Activated T-cell treated with anti-CD3 and anti-CD28 coated beads for 48 hours (primary cell): Measurements from ENCODE around the gene VWA1.
A peak's percentile ranks its signal among the peaks of the same experiment; 100 is the strongest.
"Not testable (repeated sequence)": the region's sequence is repeated elsewhere in the genome, so short reads cannot be mapped to it uniquely, and the experiment has no call there.

Source experiments
- DNase-seq: peaks from one replicate; pipeline ENCODE4 v3.0.0-alpha.2; 2020; ENCODE audit warnings: low read depth

The VWA1 gene

DNA sequence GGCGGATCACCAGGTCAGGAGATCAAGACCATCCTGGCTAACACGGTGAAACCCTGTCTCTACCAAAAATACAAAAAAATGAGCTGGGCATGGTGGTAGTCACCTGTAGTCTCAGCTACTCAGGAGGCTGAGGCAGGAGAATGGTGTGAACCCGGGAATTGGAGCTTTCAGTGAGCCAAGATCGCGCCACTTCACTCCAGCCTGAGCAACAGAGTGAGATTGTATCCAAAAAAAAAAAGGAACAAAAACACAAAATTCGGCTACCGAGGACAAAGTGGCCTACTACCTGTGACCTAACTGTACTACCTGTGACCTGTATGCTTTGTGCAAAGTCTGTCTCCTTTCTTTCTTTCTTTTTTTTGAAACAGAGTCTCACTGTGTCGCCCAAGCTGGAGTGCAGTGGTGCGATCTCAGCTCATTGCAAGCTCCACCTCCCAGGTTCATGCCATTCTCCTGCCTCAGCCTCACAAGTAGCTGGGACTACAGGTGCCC, 32.5 kb upstream of the VWA1 start:
- DNase-seq: not testable (repeated sequence)

DNA sequence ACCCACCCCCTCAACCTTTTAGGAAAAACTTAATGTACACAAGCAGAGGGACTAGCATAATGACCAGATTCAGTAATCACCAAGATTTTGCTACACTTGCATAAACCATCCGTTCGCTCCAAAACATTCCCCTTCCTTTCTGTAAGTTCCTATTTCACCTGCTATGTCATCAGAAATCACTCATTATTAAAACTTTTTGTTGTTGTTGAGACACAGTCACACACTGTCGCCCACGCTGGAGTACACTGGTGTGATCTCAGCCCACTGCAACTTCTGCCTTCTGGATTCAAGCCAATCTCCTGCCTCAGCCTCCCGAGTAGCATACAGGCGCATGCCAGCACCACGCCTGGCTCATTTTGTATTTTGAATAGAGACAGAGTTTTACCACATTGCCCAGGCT, 31.8 kb upstream of the VWA1 start:
- DNase-seq: no peak

DNA sequence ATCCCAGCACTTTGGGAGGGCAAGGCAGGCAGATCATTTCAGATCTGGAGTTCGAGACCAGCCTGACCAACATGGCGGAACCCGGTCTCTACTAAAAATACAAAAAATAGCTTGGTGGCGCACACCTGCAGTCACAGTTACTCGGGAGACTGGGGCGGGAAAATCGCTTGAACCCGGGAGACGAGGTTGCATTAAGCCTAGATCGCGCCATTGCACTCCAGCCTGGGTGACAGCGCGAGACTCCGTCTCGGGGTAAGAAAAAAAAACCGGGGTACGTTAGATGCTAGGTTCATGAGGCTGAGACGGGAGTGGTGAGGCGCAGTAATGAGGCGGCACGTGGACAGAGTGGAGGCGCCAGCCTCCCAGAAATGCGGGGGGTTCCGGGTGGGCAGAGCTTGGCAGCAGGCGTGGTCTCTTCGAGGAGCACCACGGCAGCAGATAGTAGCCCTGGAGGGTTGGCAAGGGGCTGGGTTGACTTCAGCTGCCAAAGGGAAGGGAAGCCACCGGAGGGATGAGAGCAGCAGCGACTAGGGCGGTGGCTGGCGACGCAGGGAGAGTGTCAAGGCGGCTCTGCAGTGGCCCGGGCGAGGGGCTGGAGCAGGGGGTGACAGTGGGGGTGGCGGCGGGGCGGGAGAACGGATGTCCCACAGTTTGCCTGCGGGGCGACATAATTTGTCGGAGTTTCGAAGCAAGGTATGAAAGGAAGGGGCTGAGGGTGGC, 29.2 kb upstream of the VWA1 start:
- no peak for DNase-seq

DNA sequence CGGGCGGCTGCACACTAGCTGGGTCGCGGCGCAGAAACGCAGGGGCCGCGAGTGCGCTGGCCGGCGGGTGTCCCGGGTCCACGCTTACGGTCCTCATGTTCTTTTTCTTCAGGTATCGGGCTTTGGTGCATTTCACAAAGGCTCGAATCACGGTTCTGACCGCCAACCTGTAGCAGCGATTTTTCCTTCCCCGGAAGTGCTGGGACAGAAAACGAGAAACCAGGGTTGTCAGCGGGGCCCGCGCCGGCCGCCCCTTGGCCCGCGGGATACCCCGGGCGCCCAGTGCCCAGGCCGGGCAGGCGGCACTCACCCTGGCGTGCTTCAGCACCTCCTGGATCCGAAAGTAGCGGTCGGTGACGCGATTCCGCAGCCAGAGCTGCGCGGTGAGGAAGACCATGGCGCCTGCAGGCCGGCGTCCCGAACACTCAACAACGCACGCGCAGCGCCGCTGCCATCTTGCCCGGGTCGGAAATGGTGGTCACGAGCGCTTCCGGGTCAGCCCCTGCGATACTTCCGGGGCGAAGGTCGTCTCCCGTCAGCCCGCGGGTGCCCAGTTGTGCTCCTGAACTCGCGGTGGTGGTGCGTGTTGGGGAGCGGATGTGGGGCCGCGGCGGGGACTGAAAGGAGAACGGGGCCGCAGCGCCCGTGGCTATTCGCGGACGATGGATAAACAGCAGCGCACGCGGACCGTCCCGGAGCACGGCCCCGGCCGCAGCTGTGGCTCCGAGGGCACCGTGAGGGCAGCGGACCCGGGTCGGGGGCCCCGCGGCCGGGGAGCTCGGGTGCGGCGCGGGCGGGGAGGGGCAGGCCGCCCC, 28.5 kb upstream of the VWA1 start, which contains the start of gene MRPL20:
MRPL20 (minus strand) TSS at position 473 of the 815 bp plus-strand sequence; CDS start at position 397, 76 bp downstream.
- DNase-seq: peak; percentile 95

DNA sequence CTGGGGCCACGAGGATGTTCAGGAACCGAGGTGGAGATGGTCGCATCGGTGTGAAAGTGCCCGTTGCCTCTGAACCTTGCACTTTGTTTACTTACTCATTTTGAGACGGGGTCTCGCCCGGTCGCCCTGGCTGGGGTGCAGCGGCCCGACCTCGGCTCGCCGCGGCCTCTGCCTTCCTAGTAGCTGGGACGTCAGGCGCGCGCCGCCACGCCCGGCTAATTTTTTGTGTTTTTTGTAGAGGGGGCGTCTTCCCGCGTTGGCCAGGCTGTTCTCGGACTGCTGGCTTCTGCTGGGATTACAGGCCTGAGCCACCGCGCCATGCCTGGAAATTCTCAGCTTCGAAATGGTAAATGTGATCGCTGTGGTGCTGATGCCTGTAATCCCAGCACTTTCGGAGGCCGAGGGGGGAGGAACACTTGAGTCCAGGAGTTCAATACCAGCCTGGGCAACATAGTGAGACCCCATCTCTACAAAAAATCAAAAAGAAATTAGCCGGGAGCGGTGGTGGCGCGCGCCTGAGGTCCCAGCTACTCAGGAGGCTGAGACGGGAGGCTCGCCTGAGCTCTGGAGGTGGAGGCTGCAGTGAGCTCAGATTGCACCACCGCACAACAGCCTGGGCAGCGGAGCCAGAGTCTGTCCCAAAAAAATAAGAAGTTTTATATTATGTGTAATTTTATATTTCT, 27.7 kb upstream of the VWA1 start:
- DNase-seq: no peak

DNA sequence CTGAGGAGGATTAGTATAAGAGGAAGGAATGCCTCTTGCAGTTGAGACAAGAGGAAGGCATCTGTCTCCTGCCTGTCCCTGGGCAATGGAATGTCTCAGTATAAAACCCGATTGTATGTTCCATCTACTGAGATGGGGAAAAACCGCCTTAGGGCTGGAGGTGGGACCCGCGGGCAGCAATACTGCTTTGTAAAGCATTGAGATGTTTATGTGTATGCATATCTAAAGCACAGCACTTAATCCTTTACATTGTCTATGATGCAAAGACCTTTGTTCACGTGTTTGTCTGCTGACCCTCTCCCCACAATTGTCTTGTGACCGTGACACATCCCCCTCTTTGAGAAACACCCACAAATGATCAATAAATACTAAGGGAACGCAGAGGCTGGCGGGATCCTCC, 25.3 kb upstream of the VWA1 start:
- not testable (repeated sequence) for DNase-seq

DNA sequence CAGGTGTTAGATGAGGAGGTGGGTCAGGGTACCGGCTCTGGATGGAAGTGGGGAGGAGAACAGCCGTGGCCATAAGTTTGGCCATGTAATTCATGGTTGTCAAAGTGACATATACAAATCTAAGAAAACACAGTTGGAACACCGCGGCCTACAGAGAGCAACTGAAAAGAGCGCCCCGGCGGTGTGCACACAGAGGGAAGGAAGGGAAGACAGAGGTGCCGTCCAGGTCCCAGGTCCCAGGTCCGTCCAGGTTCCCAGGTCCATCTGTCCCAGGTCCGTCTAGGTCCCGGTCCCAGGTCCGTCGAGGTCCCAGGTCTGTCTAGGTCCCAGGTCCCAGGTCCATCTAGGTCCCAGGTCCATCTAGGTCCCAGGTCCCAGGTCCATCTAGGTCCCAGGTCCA, 23.9 kb upstream of the VWA1 start:
- no peak for DNase-seq

DNA sequence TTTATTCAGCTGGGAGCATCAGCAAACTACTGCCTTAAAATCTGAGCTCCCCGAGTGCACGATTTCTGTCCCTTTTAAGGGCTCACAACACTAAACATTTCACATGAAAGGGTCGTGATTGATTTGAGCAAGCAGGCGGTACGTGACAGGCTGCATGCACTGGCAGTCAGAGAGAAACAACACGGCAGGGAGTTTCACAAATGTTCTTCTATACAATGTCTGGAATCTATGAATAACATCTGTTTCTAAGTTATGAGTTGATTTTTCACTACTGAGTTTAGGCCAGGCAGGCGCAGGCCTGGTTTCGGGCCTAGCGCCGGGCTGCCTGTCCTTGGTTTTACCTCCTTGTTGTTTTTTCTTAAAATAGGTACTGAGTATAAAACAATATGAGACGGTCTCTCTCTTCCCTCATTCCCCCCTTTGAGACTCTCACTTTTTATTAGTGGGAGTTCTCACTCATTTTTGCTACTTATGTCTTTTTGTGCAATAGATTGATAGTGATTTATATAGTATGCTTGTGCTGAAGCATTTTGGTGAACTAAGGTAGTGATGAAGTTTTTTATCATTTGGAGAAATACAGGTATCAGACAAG, 23.1 kb upstream of the VWA1 start:
- not testable (repeated sequence) for DNase-seq

DNA sequence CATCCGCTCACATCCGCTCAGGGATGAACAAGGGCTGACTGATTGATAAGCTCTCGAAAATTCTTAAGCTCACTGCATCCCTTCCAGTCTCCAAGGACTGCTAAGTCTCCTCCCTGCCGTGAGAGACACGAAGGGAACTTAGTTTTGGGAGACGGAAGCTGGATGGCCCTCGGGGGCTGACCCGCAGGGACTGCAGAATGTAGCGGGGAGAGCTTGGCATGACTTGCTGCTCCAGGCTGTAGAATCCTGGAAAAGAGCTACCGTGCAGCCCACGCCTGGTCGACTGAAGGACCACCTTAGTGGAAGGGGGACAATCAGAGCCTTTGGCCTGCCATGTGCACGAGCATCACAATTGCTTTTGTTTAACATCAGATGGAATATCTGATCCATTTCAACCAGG, 19.7 kb upstream of the VWA1 start:
- DNase-seq: no peak

DNA sequence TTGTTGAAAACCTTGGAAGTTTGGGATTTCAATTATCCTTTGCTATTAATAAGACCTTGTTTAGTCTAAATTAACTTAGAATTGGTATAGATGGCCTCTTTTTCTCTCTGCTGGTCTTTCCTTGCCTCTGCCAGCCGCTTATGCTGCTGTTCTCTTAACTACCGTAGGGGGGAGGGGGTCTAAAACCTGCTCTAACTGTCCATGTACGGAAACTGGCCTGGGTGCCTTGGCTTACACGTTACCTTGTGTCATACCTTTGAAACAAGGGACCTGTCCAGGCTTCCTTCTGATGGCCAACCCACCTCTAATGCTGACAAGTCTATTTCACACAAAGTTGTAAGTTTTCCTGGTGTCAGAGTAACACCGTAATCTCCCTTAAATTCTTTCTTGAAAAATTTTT, 18.1 kb upstream of the VWA1 start:
- not testable (repeated sequence) for DNase-seq

DNA sequence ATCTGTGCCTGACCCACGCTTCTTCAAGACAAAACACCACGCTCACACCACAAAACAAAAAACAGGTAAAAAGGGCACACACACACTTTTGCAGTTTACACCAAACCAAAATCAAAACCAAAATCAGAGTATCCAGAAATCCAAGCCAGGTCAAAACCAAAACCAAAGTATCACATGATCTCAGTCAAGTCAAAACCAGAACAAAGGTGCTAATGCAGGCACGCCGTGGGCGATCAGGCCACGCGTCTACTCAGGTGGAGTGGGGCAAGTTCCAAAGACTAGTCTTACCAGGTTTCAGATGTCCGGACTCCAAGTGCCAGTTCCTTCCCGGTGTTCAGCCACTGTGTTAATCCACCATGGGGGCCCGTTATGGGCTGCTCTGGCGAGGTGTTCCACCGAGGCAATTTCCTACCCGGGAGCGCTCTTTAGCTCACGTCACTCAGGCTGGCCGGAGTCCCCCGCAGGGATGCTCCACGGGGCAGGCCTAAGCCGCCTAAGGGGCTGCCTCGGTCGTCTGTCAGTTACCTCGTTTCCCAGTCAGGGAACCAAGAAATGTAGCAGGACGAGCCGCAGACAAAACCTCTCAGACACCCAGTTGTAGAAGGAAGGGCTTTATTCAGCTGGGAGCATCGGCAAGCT, 17.5 kb upstream of the VWA1 start:
- not testable (repeated sequence) for DNase-seq

DNA sequence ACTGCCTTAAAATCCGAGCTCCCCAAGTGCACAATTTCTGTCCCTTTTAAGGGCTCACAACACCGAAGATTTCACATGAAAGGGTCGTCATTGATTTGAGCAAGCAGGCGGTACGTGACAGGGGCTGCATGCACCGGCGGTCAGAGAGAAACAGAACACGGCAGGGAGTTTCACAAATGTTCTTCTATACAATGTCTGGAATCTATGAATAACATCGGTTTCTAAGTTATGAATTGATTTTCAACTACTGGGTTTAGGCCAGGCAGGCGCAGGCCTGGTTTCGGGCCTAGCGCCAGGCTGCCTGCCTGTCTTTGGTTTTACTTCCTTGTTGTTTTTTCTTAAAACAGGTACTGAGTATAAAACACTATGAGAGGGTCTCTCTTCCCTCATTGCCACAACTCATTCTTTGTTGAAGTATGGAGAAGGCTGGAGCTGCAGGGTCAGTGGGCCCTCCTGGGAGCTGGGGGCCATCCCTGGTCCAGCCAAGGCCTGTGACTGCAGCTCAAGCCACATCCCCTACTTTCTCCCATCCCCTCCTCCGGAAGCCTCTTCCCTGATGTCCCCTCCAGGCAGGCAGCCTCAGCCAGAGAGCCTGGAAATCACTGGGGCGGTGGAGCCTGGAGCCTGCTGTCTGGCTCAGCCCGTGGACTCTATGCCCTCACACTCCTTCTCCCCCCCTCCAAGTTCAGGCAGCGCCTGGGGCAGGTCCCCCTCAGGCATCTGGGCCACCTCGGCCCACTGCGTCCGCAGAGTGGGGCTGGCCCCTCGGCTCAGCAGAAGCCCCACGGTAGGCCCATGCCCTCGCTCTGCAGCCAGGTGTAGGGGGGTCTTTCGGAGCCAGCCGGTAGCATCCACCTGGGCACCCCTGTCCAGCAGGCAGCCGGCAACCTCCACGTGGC, 16.8 kb upstream of the VWA1 start:
- no peak for DNase-seq

DNA sequence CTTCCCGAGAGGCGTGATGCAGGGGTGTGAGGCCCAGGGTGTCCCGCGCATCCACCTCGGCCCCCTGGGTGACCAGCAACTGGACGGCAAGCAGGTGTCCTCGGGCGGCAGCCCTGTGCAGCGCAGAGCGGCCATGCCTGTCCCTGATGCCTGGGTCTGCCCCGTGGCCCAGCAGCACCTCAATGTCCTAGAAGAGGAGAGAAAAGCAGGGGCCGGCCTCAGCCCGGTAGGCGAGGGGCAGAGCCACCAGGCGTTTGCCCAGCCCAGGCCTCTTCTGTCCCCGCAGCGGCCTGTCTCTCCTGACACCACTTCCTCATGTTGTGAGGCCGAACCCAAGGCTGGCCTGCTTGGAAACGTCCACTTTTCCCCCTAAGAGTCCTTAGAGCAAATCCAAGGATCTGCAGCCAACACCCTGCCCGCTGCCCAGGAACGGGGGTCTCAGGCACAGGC, 16.1 kb upstream of the VWA1 start:
- no peak for DNase-seq

DNA sequence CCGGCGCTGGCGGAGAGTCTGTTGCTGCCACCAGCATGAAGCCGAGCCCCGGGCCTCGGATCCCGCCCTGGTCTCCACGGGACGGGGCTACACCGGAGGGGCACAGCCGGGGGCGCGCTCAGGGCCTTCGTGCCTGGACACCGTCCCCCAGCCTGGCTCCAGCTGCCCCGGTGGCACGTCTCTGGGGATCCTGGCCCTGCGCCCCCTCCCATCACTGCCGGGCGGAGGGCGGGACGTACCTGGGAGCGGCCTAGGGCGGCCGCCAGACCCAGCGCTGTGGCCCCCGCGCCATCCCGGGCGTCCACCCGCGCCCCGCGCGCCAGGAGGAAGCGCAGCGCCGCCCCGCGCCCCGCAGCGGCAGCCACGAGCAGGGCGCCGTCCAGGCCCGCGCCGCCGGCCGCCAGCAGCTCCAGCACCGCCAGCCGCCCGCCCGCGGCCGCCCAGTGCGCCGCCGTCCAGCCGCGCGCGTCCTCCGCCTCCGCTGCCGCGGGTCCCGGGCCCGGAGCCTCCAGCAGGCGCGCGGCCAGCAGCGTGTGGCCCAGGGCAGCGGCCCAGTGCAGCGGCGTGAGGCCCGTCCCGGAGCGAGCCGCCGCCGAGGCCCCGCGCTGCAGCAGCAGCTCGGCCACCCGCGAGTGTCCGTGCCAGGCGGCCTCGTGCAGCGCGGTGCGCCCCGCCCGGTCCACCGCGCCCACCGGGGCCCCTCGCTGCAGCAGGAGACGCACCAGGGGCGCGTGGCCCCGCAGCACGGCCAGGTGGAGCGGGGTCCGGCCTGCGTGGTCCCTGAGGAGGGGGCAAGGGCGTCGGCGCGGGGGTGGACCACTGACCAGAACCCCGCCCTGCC, 15.5 kb upstream of the VWA1 start:
- no peak for DNase-seq

DNA sequence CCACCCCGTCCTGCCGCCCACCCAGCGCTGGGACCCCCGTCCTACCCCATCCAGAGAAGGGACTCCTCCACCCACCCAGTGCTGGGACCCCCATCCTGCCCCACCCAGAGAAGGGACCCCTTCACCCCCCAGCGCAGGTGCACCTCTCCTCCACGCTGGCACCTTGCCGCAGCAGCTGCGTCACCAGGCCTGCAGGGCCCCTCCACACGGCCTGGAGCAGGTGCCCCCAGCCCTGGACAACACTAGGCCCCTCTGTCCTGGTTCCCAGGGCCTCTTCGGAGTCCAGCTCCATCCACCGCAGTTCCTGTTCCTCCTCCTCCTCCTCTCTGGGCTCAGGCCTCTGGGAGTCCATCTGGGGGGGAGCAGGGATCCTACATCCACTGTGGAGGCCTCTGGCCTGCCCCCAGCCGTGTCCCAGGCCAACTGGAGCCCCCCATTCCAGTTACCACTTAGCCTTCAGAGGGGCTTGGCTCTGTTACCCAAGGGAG, 14.8 kb upstream of the VWA1 start:
- no peak for DNase-seq

DNA sequence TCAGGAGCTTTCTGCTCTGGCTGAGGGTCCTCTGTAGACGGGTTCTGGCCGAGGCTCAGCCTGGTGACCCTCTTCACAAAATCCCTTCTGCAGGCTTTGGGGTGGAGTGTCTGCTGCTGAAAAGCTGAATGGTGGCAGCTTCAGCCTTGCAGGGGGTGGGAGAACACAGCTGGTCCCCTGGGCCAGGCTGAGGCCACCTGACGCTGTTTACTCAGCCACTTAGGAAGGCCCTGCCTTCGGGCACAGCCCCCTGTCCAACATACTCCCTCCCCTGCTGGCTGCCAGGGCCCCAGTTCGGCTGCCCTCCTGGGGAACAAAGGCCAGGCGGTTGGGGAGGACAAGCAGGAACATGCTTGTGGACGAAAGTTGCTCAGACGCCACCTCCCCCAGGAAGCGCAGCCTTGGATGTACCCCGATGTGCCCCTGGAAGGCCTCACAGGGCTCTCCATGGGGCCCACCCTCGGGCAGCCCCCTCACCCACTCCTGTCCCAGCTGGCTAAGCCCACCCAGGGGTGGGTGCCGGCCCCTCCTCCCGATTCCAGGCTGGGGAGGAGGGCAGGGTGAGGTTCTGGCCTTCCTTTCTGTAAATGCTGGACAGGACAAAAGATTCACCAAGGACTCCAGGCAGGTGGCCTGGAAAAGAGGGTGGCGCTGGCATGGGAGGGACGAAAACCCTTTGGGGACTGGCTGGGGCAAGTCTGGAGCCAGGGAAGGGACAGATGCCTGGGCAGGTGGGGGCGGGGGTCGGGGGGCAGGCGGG, 14.2 kb upstream of the VWA1 start, which contains the start of gene ANKRD65:
ANKRD65 (minus strand) TSS at position 130 of the 760 bp plus-strand sequence. CDS start 271 bp downstream, outside the sequence.
- DNase-seq: no peak

DNA sequence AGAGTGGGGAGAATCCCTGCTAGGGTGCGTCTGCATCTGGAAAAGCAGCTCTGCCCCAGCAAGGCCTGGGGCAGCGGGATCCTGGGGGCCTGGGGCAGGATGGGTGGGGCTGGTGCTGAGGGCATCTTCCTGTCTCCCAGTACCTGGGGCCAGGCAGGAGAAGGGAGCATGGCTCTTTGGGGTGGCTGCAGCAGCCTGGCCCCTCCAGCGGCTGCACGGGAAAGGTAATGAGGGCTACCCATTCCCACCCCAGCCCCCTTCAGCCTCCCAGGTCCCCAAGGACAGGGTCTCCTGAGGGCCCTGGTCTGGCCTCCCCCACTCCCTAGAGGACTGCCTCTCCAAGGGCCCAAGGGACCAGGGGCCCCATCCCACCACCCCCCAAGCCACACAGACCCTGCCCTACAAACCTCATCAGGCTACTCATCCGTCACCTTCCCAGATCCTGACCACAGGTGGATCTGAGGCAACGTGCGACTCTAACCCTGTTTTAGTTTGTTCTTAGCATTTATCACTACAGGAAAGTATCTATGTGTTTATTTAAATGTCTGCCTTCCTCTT, 13.5 kb upstream of the VWA1 start:
- no peak for DNase-seq
